ENCODE data around the gene STRBP. TPM values are rescaled to one million over a fixed set of nuclear protein-coding genes. Genes with fewer than 3 reads are reported as not detected.

Gene STRBP
- total and polyA plus RNA-seq, 9 of the 15 experiments (the other 6 are each of a cell fraction or from before 2014, with no cell fraction given): 27.7 to 84.0 (median 70.2) TPM

DNA sequence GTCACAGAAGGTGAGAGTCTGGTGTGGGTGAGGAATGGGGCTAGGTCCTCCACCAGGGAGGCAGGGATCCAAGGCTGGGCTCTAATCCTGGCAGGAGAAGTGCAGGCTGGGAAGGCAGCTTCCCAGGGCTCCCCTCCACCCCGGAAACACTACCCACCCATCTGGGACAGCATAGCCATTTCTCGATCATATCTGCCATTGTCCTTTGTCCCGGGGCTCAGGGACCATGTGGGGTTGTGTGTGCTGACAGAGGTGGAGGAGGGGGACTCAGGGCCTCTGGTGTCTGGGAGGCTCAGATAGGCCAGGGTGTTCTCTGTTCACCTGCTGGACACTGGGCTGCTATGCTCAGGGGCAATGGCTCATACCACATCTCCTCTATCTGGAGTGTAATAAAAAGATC is 32.2 kb upstream of the STRBP start:
- Histone ChIP-seq H3K27ac (ENCODE audit: extremely low read depth, low read depth, low read length) (peak overlapping the region; percentile 76), H3K9ac (ENCODE audit: insufficient read depth in 1 of 2, low read depth in 2 of 2, low read length in 2 of 2) (peak overlapping the region; percentile 40 to 57), H3K79me2 (ENCODE audit: control insufficient read depth, insufficient read depth, low read length) (no peaks in the 10 kb centered on the region), H3K27me3 (ENCODE audit: control insufficient read depth in 2 of 2, insufficient read depth in 2 of 2, low read length in 2 of 2) (no peaks in the 10 kb centered on the region), H4K20me1 (replicated peaks; ENCODE audit: control insufficient read depth, insufficient read depth, low read length) (no peaks in the 10 kb centered on the region), H3K4me2 (ENCODE audit: insufficient read depth, low read length) (peak overlapping the region; percentile 61), H3K9me1 (ENCODE audit: control insufficient read depth, insufficient read depth, low read length) (no peaks in the 10 kb centered on the region), H3K4me1 (replicated peaks in 1 of 2; ENCODE audit: control insufficient read depth in 2 of 2, insufficient read depth in 2 of 2, low read length in 2 of 2) (peaks cover 58 to 73% of the 10 kb centered on the region in 2 experiments), H3K4me3 (no peak overlapping the region), H2AFZ (ENCODE audit: low read depth, low read length) (peak overlapping the region; percentile 87), H3K36me3 (ENCODE audit: control insufficient read depth, insufficient read depth, low read length) (no peaks in the 10 kb centered on the region), H3K9me3 (replicated peaks; ENCODE audit: control insufficient read depth, insufficient read depth, low read depth, low read length) (no peaks in the 10 kb centered on the region)
- ATAC-seq: peak; percentile 25
- in situ Hi-C loops (cut with MboI): no loop called here
- peak; percentile 74 for FAIRE-seq
- ChIA-PET POLR2A (interaction anchor here (0.6 to 1.8 kb wide), 3 partner anchors 8 to 1089 kb away, joined by 3 to 9 read pairs (median 4); no protein-coding TSS in a partner anchor), CTCF (ENCODE audit: low intra/inter-chr PET ratio) (no interaction called here)
- 0% methylated on average over 3 of the region's 3 CpGs for WGBS (ENCODE audit: insufficient coverage, low coverage, missing lambda C conversion rate)
- intact Hi-C loops (cut with micrococcal nuclease): no loop called here
- no TSS peak for BruUV-seq (replicated peaks)
- DNase-seq (ENCODE audit: extremely low read depth in 1 of 4, low spot score in 3 of 4): peak; percentile 70 to 85 (median 74)
- TF ChIP-seq CBX3 (IDR thresholded peaks at IDR 0.05; ENCODE audit: borderline replicate concordance in 1 of 2, low read length in 2 of 2) (0 out of 3 replicates have a peak, but pooled peaks of 1 of the 2 experiments have one; percentile 20), TAL1 (IDR thresholded peaks at IDR 0.05) (peak; percentile 45; the same call in 1 of the 2 replicates), LCOR (CRISPR knock-in tag; IDR thresholded peaks at IDR 0.05) (no peak), ZNF57 (CRISPR knock-in tag; IDR thresholded peaks at IDR 0.05) (no peak), HSF4 (CRISPR knock-in tag; IDR thresholded peaks at IDR 0.05; ENCODE audit: borderline replicate concordance) (no peak), CREBBP (IDR thresholded peaks at IDR 0.05; ENCODE audit: low read depth, low read length) (no peak), TCF3 (CRISPR knock-in tag; IDR thresholded peaks at IDR 0.05) (peak; percentile 64), IRF9 (tag; IDR thresholded peaks at IDR 0.05) (no peak), GTF2A2 (tag; IDR thresholded peaks at IDR 0.05) (no peak), ZNF586 (CRISPR knock-in tag; conservative IDR thresholded peaks at IDR 0.05) (no peak), ATF1 (CRISPR knock-in tag; IDR thresholded peaks at IDR 0.05) (no peak), ATF1 (tag; IDR thresholded peaks at IDR 0.05) (no peak), RCOR1 (IDR thresholded peaks at IDR 0.05; ENCODE audit: borderline replicate concordance in 1 of 2, low read depth in 2 of 2, low read length in 2 of 2) (peak in 1 of 2 experiments; percentile 5; a peak in 1 of 4 replicates), SPI1 (IDR thresholded peaks at IDR 0.05; ENCODE audit: borderline replicate concordance, low read depth, low read length) (no peak), NFRKB (IDR thresholded peaks at IDR 0.05; ENCODE audit: low read depth) (peak; percentile 66; the same call in 1 of the 2 replicates)
- TF ChIP-seq, protein P1, sequence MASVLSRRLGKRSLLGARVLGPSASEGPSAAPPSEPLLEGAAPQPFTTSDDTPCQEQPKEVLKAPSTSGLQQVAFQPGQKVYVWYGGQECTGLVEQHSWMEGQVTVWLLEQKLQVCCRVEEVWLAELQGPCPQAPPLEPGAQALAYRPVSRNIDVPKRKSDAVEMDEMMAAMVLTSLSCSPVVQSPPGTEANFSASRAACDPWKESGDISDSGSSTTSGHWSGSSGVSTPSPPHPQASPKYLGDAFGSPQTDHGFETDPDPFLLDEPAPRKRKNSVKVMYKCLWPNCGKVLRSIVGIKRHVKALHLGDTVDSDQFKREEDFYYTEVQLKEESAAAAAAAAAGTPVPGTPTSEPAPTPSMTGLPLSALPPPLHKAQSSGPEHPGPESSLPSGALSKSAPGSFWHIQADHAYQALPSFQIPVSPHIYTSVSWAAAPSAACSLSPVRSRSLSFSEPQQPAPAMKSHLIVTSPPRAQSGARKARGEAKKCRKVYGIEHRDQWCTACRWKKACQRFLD (CRISPR knock-in tag; IDR thresholded peaks at IDR 0.05): no peak
- TF ChIP-seq, protein P2, sequence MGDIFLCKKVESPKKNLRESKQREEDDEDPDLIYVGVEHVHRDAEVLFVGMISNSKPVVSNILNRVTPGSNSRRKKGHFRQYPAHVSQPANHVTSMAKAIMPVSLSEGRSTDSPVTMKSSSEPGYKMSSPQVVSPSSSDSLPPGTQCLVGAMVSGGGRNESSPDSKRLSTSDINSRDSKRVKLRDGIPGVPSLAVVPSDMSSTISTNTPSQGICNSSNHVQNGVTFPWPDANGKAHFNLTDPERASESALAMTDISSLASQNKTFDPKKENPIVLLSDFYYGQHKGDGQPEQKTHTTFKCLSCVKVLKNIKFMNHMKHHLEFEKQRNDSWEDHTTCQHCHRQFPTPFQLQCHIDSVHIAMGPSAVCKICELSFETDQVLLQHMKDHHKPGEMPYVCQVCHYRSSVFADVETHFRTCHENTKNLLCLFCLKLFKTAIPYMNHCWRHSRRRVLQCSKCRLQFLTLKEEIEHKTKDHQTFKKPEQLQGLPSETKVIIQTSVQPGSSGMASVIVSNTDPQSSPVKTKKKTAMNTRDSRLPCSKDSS (IDR thresholded peaks at IDR 0.05; ENCODE audit: low read depth, partially characterized antibody): no peak
- TF ChIP-seq, protein P3, sequence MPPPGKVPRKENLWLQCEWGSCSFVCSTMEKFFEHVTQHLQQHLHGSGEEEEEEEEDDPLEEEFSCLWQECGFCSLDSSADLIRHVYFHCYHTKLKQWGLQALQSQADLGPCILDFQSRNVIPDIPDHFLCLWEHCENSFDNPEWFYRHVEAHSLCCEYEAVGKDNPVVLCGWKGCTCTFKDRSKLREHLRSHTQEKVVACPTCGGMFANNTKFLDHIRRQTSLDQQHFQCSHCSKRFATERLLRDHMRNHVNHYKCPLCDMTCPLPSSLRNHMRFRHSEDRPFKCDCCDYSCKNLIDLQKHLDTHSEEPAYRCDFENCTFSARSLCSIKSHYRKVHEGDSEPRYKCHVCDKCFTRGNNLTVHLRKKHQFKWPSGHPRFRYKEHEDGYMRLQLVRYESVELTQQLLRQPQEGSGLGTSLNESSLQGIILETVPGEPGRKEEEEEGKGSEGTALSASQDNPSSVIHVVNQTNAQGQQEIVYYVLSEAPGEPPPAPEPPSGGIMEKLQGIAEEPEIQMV (tag; conservative IDR thresholded peaks at IDR 0.05; ENCODE audit: low read depth): no peak

Measured in K562 (cell line).